GM12878 (cell line): ENCODE data around the gene CYB561A3.

ENCODE experiments used
- MYC ChIP-seq: IDR thresholded peaks from 2 replicates; pipeline ENCODE4 v1.6.1; 2011; ENCODE audit warnings: mild to moderate bottlenecking, low read length, moderate library complexity, inconsistent platforms; ENCODE audit not compliant: insufficient read depth, insufficient replicate concordance, insufficient read length, severe bottlenecking
- POLR2AphosphoS5 ChIP-seq: IDR thresholded peaks from 2 replicates; pipeline ENCODE4 v1.6.1; 2011; ENCODE audit warnings: mild to moderate bottlenecking, low read length, inconsistent platforms

DNA sequence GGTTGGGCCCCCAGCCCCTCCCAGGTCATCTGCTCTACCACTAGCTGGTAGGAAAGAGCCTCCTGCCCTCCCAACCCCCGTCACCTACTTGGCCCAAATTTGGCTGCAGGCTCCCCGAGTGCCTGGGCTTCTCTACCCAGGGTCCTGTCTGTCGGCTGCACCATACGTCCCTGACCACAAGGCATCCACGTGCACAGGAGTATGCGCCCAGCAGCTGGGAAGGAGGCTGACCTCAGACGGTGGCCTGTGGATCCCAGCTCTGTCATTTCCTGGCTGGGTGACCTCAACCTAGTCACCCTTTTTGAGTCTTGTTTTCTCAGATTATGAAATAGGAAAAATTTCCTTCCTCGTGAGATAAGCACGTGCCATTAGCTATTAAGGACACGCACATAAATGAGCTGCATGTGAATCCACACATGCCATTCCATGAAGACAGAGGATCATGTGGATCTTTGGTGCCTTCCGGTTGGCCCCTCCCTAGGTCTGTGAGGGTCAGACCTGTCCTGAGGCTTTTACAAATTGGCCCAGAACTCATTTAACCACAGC, 13.7 kb downstream of the CYB561A3 start:
- no peak for TF ChIP-seq POLR2AphosphoS5
- no peak for TF ChIP-seq MYC
